ENCODE data around the gene NHLH1. TPM values are rescaled to one million over a fixed set of nuclear protein-coding genes. Genes with fewer than 3 reads are reported as not detected.

NHLH1 gene
- polyA plus RNA-seq (2012; ENCODE audit: missing spikeins), result 1.1 TPM

GRCh38 chr1:160366731-160367515, at the start of gene NHLH1:
TSS of gene NHLH1 (plus strand) at chr1:160367071. CDS start at chr1:160370732, 3,661 bp downstream.
- no peak for DNase-seq (ENCODE audit: insufficient read length)
- no peak for FAIRE-seq
- no peak for TF ChIP-seq TAF1 (IDR thresholded peaks at IDR 0.05; ENCODE audit: borderline replicate concordance, low read depth, low read length)
- TF ChIP-seq POLR2AphosphoS5 (IDR thresholded peaks at IDR 0.05; ENCODE audit: low read depth, low read length), result no peak

- no peak for FAIRE-seq
These were observed 44.0 kb upstream of the NHLH1 start for GRCh38 chr1:160322831-160323230.

GRCh38 chr1:160325252-160325651, 41.6 kb upstream of the NHLH1 start:
- TF ChIP-seq POLR2AphosphoS5 (IDR thresholded peaks at IDR 0.05; ENCODE audit: low read depth, low read length) (no peak), TAF1 (IDR thresholded peaks at IDR 0.05; ENCODE audit: borderline replicate concordance, low read depth, low read length) (no peak), POLR2A (IDR thresholded peaks at IDR 0.05; ENCODE audit: low read depth, low read length) (no peak)
- FAIRE-seq, result no peak
- DNase-seq (ENCODE audit: insufficient read length), result no peak

More at GRCh38 chr1:160322831-160323230, 44.0 kb upstream of the NHLH1 start:
- TF ChIP-seq POLR2A (IDR thresholded peaks at IDR 0.05; ENCODE audit: low read depth, low read length) (no peak), TAF1 (IDR thresholded peaks at IDR 0.05; ENCODE audit: borderline replicate concordance, low read depth, low read length) (no peak), POLR2AphosphoS5 (IDR thresholded peaks at IDR 0.05; ENCODE audit: low read depth, low read length) (no peak)
- no peak for DNase-seq (ENCODE audit: insufficient read length)

- no peak for TF ChIP-seq POLR2AphosphoS5 (IDR thresholded peaks at IDR 0.05; ENCODE audit: low read depth, low read length)
- no peak for TF ChIP-seq TAF1 (IDR thresholded peaks at IDR 0.05; ENCODE audit: borderline replicate concordance, low read depth, low read length)
- no peak for TF ChIP-seq POLR2A (IDR thresholded peaks at IDR 0.05; ENCODE audit: low read depth, low read length)
- DNase-seq (ENCODE audit: insufficient read length), result no peak
- peak; percentile 53 for FAIRE-seq
These were observed 40.5 kb upstream of the NHLH1 start for GRCh38 chr1:160326418-160326817.

GRCh38 chr1:160328184-160328583, 38.7 kb upstream of the NHLH1 start:
- no peak for TF ChIP-seq TAF1 (IDR thresholded peaks at IDR 0.05; ENCODE audit: borderline replicate concordance, low read depth, low read length)
- FAIRE-seq, result no peak
- DNase-seq (ENCODE audit: insufficient read length), result no peak

- no peak for DNase-seq (ENCODE audit: insufficient read length)
- FAIRE-seq, result no peak
- TF ChIP-seq TAF1 (IDR thresholded peaks at IDR 0.05; ENCODE audit: borderline replicate concordance, low read depth, low read length) (no peak), POLR2AphosphoS5 (IDR thresholded peaks at IDR 0.05; ENCODE audit: low read depth, low read length) (no peak), POLR2A (IDR thresholded peaks at IDR 0.05; ENCODE audit: low read depth, low read length) (no peak)
These were observed 36.8 kb upstream of the NHLH1 start for GRCh38 chr1:160330119-160330518.

GRCh38 chr1:160332516-160332915, 34.4 kb upstream of the NHLH1 start:
- no peak for DNase-seq (ENCODE audit: insufficient read length)
- TF ChIP-seq TAF1 (IDR thresholded peaks at IDR 0.05; ENCODE audit: borderline replicate concordance, low read depth, low read length) (no peak), POLR2A (IDR thresholded peaks at IDR 0.05; ENCODE audit: low read depth, low read length) (no peak), POLR2AphosphoS5 (IDR thresholded peaks at IDR 0.05; ENCODE audit: low read depth, low read length) (no peak)

GRCh38 chr1:160338580-160338979, 28.3 kb upstream of the NHLH1 start:
- DNase-seq (ENCODE audit: insufficient read length) (no peak), FAIRE-seq (no peak)
- TF ChIP-seq TAF1 (IDR thresholded peaks at IDR 0.05; ENCODE audit: borderline replicate concordance, low read depth, low read length) (no peak), POLR2A (IDR thresholded peaks at IDR 0.05; ENCODE audit: low read depth, low read length) (no peak), POLR2AphosphoS5 (IDR thresholded peaks at IDR 0.05; ENCODE audit: low read depth, low read length) (no peak)

More at GRCh38 chr1:160332516-160332915, 34.4 kb upstream of the NHLH1 start:
- no peak for FAIRE-seq

- DNase-seq (ENCODE audit: insufficient read length) (no peak), FAIRE-seq (no peak)
- TF ChIP-seq TAF1 (IDR thresholded peaks at IDR 0.05; ENCODE audit: borderline replicate concordance, low read depth, low read length) (no peak), POLR2A (IDR thresholded peaks at IDR 0.05; ENCODE audit: low read depth, low read length) (no peak), POLR2AphosphoS5 (IDR thresholded peaks at IDR 0.05; ENCODE audit: low read depth, low read length) (no peak)
These were observed 26.7 kb upstream of the NHLH1 start for GRCh38 chr1:160340146-160340545.

GRCh38 chr1:160340866-160341265, 26.0 kb upstream of the NHLH1 start:
- TF ChIP-seq POLR2AphosphoS5 (IDR thresholded peaks at IDR 0.05; ENCODE audit: low read depth, low read length), result no peak
- DNase-seq (ENCODE audit: insufficient read length), result no peak
- FAIRE-seq, result no peak

GRCh38 chr1:160342526-160342925, 24.3 kb upstream of the NHLH1 start:
- no peak for DNase-seq (ENCODE audit: insufficient read length)
- no peak for FAIRE-seq
- TF ChIP-seq POLR2AphosphoS5 (IDR thresholded peaks at IDR 0.05; ENCODE audit: low read depth, low read length), result no peak
- TF ChIP-seq TAF1 (IDR thresholded peaks at IDR 0.05; ENCODE audit: borderline replicate concordance, low read depth, low read length), result no peak
- TF ChIP-seq POLR2A (IDR thresholded peaks at IDR 0.05; ENCODE audit: low read depth, low read length), result no peak
